Eye (tissue), 1 donor: ENCODE measurements around the gene CZIB.
A peak's percentile ranks its signal among the peaks of the same experiment; 100 is the strongest.
"Not testable (repeated sequence)": the region's sequence is repeated elsewhere in the genome, so short reads cannot be mapped to it uniquely, and the experiment has no call there.

Experiments
- DNase-seq: peaks from one replicate; pipeline ENCODE4 v3.0.0-alpha.2; 2015

CZIB gene

DNA sequence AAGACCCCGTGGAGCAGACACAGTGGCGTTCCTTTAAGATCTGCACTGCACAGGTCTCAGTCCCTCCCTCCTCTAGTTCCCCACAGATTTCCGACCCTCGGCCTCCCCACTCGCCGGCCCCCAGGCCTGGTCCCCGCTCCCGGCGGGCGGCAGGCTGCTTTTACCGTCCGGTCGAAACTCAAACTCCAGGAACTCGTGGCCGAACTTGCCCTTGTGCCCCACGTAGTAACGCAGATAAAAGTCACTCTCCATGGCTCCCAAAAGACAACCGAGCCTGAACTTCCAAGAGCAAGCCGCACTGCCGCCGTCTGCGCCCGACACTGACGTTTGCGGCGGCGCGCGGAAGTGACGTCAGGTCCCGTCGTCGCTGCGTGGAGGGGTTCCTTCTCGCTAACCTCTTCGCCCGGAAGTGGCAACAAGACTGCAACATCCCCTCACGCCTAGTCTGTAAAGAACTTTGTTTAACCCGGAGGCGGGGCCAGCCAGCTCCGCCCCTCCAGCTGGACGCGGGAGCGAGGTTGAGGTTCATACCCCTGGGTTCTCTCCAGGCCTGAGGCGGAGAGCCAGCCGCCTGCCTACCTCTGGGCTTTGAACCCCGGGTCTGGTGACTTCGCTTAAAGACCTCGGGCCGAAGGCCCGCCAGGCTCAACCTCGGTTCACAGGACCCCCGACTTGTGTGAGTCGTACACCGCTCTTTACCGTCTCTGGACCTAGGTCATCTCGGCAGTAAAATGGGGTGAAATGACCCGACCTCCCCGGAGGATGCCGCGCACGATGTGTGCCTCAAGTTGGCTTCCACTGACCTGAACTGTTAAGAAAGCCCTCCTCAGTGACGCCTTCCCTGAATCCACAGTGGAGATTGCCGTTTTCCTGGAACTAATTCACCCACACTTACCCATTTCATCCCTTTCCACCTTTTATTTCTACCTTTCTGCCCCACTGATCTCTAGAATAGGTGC, 18.0 kb upstream of the CZIB start, which contains the start of gene MAGOH:
TSS of gene MAGOH (minus strand) at position 322 of the 959 bp plus-strand sequence. CDS start at position 252, 70 bp downstream.
- DNase-seq: peak; percentile 98

DNA sequence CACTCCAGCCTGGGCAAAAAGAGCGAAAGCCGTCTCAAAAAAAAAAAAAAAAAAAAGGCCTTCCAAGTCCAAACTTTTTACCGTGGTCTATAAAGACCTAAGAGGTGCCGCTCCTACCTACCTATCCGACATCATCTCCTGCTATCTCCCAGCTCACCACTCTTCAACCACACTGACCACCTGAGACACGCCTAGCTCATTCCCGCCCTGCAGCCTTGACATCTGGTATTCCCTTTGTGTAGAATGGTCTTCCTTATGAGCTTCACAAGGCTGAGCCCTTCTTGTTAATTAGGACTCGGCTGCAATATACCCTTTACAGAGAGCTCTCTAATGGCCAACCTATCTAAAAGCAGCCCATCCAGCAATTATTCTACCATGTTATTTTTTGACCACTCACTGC, 17.2 kb upstream of the CZIB start:
- no peak for DNase-seq

DNA sequence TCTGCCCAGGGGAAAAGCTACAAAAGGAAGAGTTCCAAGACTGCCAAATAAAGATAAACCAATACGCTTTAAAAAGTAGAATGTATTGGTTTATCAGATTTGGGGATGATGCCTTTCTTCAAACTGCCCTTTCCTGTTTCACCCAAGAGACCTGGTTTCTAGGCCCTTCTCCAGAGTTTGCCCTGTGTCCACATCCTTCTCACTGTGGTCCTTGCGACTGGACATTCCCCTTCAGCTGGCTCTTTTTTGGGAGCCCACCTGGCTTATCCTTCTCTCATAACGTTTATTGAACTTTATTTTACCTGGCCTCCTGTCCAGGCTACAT, 490 bp upstream of the CZIB start:
- DNase-seq: no peak

DNA sequence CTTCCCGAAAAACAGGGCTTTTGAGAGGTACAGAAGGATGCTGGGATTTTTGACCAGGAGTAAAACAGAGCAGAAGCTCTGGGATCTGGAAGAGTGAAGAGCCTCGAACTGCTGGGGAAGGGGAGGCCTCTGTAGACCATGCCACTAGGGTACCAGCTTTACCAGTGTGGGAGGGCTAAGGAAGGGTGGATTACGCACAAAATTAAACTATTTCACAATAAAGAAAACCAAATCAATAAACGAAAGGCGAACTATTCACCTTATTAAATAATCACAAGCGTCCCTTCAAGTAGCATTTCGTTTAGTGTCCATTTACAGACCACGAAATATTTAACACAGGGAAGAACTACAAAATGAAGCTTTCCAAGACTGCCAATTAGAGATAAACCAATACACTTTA, 723 bp downstream of the CZIB start:
- no peak for DNase-seq

DNA sequence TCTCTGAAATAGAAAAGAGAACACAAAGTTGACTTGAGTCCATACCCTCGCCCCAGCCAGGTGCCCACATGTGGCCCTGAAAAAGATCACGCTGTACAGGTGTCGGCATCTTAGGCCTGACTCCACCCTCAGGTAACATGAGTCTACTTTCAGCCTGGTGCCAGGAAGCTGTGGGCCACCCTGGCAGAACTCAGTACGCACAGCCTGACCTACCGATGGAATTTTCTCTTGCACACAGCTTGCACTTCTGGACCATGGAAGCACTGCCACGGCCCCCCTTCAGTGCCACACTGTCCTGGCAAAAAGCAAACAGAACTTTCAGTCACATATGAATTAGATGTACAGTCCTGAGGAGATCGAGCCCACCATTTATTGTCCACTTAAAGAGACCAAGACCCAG, 2.2 kb downstream of the CZIB start:
- DNase-seq: no peak

DNA sequence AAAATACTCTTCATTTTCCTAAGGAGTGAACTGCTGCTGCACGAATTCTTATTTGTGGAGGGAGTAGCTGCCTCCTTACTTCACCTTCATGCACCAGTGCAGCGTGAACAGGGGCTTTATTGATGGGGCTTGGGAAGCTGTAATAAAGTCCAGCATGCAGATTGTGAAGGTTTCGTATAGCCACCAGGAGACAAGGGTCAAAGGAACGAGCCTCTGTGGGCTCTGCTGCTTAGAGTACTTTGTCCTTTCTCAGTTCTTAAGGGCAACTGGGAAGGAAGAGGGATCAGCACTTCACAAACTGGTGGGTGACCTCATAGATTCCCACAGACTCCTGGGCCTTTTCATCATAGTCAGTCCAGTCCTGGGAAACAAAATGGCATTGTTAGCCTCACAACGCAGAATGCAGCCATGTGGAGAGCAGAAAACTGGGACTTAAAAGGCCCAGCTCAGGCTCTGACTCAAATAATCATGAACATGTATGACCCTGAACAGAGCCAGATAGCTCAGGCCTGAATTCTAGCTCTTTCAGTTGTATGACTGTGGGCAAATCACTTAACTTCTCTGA, 6.0 kb downstream of the CZIB start:
- no peak for DNase-seq

DNA sequence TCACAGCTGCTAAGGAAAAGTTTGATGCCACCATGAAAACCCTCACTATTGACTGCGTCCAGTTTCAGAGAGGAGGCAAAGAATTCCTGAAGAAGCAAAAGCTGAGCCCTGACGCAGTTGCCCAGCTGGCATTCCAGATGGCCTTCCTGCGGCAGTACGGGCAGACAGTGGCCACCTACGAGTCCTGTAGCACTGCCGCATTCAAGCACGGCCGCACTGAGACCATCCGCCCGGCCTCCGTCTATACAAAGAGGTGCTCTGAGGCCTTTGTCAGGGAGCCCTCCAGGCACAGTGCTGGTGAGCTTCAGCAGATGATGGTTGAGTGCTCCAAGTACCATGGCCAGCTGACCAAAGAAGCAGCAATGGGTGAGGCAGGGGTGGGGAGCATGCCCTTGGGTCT, 9.5 kb downstream of the CZIB start:
- no peak for DNase-seq

DNA sequence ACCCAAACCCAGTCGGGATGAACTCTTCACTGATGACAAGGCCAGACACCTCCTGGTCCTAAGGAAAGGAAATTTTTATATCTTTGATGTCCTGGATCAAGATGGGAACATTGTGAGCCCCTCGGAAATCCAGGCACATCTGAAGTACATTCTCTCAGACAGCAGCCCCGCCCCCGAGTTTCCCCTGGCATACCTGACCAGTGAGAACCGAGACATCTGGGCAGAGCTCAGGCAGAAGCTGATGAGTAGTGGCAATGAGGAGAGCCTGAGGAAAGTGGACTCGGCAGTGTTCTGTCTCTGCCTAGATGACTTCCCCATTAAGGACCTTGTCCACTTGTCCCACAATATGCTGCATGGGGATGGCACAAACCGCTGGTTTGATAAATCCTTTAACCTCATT, 10.1 kb downstream of the CZIB start:
- DNase-seq: no peak

DNA sequence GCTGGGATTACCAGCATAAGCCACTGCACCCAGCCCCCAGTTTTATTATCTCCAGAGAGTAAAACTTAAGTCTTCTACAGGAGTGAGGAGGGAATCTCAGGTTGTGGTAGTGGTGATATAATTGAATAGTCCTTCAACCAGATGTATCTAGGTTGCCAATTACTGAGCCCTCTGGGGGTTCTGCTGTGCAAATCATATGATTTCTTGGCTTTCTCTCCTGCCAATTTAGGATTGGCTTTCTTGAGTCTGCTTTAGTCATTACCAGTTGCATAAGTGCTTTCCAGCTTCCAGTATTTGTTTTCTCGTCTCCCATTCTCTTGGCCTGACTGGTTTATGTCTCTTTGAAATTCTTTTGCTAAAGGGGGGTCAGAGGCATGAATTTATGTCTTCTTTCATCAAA, 12.7 kb downstream of the CZIB start:
- DNase-seq: no peak

DNA sequence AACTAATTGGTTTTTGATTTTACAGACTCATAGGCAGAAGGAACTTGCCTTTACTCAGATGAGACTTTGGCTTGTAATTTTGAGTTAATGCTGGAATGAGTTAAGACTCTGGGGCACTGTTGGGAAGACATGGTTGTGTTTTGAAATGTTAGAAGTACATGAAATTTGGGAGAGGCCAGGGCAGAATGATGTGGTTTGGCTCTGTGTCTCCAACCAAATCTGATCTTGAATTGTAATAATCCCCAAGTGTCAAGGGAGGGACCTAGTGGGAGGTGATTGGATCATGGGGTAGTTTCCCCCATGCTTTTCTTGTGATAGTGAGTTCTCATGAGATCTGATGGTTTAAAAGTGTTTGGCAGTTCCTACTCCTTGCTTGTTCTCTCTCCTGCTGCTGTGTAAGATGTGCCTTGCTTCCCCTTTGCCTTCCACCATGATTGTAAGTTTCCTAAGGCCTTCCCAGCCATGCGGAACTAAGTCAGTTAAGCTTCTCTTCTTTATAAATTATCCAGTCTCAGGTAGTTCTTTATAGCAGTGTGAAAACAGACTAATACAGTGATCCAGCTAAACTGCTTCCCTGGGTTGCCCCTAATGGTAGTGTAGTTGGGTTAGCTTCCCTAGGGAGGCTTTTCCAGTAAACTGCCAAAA, 13.6 kb downstream of the CZIB start:
- no peak for DNase-seq

DNA sequence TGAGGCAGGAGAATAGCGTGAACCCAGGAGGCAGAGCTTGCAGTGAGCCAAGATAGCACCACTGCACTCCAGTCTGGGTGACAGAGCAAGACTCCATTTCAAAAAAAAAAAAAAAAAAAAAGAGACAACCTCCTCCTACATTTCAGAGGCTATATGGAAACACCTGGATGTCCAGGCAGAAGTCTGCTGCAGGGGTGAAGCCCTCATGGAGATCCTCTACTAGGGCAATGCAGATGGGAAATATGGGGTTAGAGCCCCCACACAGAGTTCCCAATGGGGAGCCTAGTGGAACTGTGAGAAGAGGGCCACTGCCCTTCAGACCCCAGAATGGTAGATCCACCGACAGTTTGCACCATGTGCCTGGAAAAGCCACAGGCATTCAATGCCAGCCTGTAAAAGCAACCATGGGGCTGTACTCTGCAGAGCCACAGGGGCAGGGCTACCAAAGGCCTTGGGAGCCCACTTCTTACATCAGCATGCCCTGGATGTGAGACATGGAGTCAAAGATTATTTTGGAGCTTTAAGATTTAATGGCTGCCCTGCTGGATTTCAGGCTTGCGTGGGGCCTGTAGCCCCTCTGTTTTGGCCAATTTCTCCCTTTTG, 14.2 kb downstream of the CZIB start:
- DNase-seq: peak; percentile 31

DNA sequence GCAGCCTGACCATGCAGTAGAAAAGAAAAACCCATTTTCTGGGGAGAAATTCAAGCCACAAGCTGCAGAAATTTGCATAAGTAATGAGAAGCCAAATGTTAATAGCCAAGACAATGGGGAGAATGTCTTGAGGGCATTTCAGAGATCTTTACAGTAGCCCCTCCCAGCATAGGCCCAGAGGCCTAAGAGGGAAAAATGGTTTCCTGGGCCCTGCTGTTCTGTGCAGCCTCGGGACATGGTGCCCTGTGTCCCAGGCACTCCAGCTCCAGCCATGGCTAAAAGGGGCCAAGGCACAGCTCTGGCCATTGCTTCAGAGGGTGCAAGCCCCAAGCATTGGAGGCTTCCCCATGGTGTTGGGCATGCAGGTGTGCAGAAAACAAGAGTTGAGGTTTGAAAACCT, 14.9 kb downstream of the CZIB start:
- DNase-seq: not testable (repeated sequence)

DNA sequence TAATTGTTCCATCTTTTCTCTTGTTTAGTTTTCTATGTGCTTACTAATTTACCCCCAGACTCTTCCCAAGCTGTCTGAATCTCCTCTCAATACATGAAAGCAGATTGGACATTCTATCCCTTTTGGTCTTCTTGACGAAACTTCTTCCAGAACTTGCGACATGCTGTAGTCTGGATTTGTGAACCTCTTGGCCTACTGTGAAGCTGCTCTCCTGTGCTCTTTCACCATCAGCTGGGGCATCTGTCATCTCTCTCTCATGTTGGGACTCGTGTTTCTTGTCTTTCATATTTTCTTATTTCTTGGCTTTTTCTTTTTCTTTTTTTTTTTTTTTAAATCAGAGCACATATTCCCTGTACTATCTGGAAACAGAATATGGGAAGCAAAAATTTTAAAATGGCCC, 17.0 kb downstream of the CZIB start:
- DNase-seq: no peak

DNA sequence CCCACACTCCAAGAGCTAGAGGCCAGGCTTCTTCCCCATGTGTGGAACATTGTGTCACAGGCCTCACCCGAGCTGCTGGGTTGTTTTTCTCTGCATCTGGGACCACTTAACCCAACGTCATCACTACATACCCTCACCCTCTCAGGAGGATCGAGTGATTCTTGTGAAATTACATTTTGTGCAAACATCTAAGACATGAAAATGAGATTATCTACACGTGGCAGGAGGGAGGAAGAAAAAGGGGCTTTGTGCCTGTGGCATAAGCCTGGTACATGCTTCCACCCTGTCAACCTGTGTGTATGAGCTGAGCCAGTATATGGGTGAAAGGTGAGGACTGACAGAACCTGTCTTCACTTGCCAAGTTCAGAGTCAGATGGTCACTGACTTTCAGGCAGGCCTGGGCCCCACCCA, 22.2 kb downstream of the CZIB start:
- DNase-seq: peak; percentile 51

DNA sequence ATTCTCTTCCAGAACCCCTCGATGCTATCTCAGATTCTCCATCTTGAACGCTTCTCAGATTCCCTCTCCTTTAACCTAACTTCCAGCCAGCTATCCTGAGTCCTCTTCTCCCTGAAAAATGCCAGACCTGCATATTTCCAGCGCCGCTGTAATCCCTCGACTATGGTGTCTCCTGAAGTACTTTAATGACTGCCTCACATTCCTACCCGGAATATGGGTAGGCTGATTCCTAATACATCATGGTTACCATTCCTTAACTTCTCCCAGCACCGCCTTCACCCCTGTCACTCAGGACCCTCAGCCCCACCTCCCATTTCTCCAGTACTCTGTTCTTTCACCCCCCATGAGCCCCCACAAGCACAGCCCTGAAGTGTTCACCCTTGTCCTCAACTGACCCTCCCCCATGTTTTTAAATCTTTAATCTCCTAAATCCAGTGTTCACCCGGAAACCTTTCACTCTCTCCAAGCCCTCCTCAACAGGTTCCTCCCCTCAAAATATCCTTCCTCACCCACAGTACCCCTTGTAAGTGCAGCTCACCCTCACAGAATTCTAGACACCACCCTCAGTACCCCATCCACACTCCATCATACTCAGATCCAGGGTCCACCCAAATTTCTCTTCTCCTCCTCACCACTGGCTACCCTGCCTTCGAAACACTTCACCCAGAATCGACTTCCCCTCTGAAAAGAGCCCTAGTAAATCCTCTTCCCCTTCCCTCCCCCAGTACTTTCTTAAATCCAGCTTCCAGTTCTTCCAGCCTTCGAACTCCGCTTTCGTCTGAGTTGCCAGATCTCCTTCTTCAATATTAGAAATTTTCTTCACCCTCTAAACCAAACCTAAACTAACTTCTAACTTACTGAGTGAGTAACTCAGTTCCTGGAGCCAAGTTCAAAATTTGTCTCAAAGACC, 22.9 kb downstream of the CZIB start:
- DNase-seq: no peak

DNA sequence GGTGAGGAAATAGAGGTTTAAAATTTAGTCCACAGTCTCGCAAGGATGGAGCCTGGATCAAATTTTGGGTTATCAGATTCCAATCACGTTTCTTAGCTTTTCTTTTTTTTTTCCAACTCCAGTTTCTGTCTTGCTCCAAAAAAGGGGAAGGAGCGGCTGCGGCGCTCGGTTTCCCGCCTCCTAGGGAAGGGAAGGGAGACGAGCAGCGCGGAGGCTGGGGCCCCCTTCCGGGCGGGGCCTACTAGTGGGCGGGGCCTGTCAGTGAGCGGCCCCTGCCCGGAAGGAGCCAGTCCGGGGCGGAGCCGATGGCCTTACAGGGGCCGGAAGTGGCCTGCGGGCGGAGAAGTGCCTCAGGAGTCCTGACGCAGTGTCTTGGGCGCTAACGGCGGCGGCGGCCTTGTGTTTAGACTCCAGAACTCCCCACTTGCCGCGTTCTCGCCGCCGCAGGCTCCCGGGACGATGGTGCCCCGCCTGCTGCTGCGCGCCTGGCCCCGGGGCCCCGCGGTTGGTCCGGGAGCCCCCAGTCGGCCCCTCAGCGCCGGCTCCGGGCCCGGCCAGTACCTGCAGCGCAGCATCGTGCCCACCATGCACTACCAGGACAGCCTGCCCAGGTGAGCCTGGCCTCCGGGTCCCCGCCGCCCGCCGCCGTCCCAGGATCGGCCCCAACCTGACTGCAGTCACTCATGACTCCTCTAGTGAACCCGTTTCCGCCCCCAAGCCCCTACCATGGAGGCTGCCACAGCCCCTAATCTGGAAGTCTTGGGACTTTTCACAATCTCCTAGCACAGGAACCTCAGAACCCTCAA, 23.7 kb downstream of the CZIB start, which contains the start of gene CPT2:
TSS of gene CPT2 (plus strand) at position 340 of the 806 bp plus-strand sequence. CDS start at position 460, 120 bp downstream.
- DNase-seq: peak; percentile 95

DNA sequence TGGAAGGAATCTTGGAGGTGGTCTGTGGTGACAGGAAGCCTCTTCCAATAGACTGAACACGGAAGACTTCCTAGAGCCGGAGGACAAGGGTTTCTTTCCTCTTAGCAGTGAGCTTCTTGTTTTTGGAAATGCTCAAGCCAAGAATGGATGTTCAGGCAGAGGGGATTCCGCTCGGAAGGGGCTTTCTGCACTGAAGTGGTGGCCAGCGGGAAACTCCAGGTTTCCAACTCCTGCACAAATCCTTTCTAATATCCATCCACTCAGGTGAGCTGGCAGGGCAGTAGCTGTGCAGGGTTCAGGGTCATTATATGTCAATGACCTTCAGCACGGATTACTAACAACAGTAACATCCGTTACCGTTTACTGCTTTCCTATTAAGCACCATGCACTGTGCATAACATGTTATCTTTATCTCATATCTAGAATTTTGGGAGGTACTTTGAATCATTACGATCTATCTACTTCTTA, 24.4 kb downstream of the CZIB start:
- DNase-seq: no peak

DNA sequence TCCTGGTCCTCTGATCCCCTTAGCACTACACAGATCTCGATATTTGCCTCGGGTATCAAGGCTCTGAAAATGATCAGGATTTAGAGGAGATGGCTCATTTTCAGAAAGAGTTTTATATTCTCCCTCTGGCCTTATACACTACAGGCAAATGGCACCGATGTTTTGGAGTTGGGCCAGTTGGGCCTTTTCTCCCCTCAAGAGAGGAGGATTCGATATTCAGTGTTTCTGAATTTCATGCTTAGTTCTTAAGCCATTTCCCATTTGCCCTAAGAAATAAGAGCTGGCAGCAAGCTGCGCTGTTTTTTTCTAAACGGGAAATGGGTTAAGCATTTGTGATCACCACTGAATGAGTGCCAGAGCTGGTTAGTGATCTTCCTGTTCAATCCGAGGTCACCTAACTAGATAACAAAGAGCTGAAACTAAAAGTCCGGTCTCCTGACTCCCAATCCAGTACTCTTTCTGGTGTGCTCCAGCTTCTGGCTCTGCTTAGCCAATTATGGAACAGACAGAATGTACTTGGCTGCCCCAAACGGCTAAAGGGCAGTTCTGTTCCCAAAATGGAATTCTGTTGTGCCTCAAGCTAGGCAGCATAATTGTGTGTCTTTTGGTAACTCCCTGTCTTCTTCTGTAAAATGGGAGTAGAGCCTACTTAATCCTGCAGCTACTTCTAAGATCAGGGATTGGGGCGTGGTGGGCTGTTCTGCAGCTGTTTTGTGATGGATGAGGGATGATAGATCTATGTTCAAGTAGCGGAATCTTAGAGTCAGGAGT, 25.0 kb downstream of the CZIB start:
- DNase-seq: no peak

DNA sequence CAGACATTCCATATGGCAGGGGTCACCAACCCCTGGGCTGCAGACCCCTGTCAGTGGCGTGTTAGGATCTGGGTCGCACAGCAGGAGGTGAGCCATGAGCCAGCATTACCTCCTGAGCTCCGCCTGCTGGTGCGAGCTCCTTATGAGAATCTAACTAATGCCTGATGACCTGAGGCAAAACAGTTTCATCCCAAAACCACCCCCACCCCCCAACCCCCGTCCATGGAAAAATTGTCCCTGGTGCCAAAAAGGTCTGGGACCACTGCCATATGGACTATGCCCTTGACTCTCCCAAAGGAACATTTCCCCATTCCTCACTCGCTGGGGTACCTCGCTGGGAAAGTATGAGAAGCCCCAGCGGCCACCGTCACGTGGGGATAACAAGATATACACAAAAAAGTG, 30.2 kb downstream of the CZIB start:
- peak; percentile 74 for DNase-seq

DNA sequence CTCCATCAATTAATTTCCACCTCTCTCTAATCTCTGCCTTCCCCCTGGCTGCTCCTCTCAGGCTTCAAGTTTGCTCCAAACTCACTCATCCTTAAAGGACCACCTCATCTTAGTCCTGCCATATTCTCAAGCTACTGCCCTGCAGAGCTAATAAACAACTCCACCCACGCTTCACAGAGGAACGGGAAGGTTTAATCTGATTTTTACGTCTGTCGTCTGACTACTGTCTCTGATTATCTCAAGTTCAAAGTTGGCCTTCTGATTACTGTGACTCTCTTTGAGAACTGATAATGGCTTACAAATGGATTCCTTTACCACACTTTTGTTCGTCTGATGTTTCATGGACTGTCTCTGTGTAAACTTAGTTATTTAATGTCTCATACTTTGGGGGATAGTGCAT, 31.4 kb downstream of the CZIB start:
- DNase-seq: no peak

DNA sequence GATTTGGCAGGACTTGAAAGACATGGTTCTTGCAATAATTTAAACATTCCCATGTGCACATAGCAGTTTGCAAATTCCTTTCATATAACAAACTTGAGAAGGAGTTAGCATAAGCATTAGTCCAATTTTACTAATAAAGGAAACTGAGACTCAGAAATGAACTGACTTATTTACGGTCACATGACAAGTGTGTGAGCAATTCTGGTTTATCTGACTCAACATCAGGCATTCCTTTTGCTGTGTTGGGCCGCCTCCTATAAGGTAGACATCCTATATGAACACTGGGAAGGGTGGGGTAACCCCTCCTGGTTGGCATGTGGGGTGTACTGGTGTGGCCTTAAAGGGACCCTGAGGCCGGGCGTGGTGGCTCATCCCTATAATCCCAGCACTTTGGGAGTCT, 32.3 kb downstream of the CZIB start:
- no peak for DNase-seq
